Stimulated activated CD4-positive, alpha-beta T cell treated with anti-CD3 and anti-CD28 coated beads, TNF-alpha, amount 100 ng/mL, for 4 hours (primary cell): ENCODE data around the gene FAM168B.
"Not testable (repeated sequence)": the region's sequence is repeated elsewhere in the genome, so short reads cannot be mapped to it uniquely, and the experiment has no call there.

Source experiments
- DNase-seq, 3 experiments: peaks; one replicate each; pipeline ENCODE4 v3.0.0-alpha.2; 2020; ENCODE audit warnings: low read depth in 3 of 3

The FAM168B gene

DNA sequence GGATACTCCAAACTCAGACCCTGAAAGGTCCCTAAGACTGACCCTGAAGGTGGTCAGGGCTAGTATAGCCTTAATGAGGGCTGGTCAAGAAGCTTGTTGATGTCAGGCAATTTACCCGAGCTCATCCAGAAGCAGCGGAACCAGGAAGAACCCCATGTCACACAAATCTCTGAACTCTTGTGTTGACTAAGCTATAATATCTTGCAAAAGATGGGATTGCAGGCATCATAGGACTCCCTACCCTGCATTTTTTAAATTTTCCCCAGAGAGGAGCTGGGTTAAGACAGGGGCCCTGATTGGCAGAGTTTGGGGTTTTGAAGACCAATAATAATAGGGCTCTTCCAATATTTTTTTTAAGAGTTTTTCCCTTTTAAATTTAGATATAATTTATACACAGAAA is 9.9 kb upstream of the FAM168B start:
- no peak for DNase-seq

DNA sequence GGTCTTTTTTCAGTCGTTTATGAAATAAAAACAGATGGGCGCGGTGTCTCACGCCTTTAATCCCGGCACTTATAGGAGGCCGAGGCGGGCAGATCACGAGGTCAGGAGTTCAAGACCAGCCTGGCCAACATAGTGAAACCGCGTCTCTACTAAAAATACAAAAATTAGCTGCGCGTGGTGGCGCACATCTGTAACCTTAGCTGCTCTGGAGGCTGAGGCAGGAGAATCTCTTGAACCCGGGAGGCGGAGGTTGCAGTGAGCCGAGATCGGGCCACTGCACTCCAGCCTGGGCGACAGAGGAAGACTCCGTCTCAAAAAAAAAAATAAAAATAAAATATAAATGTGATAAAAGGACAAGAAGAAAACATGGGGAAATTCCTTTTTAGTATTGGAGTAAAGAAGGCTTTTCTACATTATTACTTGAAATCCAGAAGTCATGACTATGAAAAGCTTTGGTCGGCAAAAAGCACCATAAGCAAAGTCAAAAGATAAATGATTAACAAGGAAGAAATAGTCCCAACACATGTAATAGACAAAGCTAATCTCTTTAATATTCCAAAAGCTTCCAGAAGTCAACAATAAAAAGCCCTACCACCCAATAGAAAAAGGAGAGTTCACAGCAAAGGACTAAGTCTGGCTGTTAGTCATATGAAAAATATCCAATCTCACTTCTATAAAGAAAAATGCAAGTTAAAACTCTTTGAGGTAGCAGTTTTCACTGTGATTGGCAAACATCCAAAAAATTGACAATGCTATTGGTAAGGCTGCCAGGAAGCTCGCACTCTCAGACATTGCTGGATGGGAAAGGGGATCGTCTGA is 1.4 kb upstream of the FAM168B start:
- DNase-seq = no peak

DNA sequence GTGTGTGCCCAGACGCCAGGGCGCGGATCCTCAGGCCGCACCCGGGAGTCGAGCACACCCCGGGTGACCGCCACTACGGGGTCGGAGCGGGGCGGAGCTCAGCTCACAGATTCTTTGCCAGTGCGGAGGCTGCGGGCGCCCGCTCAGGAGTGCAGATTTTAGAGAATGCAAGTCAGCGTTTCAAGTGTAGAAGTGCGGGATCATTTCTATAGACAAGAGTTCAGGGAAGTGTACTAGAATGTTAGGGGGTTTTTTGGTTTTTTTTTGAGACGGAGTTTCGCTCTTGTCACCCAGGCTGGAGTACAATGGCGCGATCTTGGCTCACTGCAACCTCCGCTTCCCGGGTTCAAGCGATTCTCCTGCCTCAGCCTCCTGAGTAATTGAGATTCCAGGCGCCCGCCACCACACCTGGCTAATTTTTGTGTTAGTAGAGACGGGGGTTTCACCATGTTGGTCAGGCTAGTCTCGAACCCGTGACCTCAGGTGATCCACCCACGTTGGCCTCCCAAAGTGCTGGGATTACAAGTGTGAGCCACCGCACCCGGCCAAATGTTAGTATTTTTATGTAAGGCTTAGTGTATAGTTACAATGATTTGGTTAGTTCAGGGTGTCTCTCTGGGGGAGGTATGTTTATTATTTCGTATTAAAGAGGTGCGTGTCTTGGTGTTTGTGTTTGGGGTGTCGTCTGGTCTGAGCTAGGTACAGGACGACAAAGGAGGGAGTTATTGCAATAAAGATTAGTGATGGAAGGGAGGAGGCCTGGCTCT is 619 bp upstream of the FAM168B start:
- peak in 1 of 3 experiments; percentile 11 for DNase-seq

DNA sequence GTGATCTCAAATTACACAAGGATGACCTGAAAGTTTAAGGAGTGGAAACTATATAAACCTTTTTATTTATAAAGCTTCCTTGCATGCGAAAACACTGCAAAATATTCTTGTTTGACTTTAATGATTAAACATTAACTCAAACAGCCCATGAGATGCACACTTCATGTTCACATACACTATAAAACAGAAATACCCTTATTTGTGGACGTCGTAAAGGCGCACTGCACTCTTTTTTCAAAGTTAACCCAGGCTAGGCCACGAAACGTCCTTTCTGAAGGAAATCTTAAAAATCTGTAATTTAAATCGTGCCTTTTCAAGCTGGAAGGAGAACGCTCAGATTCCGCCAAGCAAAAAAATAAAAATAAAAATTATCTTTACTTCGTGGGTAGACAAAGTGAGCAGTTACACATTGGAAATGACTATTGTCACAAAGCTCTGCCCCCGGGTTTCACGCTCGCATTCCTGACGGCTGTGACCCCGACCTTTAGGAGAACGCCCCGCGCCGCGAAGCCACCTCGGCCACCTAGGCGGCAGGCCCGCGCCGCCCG is 728 bp downstream of the FAM168B start:
- DNase-seq = no peak

DNA sequence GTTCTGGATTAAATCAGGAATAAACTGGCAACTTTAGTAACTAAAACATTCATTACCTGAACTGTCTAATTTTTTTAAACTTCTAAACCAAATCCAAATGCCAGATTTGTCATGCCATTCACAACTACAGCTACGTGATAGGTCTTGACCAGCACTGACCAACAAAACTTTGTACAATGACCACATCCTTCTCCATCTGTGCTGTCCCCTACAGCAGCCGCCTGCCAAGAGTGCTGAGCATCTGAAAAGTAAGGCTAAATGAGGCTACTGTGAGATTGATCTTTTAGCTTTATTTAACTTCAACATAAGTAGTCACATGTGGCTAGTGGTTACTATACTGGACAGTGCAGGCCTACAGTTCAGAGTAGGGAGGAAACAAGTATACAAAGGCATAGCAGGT is 7.6 kb downstream of the FAM168B start:
- DNase-seq = no peak

DNA sequence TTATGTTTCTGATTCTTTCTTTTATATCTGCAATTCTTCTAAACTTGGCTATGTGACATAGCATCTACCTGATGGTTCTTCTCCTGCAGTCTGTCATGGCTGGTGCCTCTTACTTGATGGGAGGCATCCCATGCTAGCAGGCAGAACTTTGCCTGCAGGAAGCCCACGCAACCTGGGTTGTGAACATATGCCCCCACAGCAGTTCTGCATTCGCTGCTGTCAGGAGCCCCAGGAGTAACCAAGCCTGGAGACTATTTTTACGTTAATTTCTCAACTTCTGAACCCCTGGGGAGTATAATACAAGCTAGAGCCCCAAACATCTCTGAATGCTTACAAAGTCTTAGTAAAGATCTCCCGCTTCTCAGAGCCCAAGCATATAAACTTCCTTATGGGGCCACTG is 12.1 kb downstream of the FAM168B start:
- DNase-seq = no peak

DNA sequence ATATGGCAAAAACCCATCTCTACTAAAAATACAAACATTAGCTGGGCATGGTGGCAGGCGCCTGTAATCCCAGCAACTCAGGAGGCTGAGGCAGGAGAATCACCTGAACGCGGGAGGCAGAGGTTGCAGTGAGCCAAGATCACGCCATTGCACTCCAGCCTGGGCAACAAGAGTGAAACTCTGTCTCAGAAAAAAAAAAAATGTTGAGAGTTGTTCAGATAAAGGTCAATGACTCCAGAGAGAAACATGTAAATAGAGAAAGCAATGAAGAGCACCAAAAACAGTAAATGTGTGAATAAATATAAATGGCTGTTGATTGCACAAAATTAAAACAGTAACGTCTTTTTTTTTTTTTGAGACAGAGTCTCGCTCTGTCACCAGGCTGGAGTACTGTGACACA is 13.3 kb downstream of the FAM168B start:
- DNase-seq = not testable (repeated sequence)

DNA sequence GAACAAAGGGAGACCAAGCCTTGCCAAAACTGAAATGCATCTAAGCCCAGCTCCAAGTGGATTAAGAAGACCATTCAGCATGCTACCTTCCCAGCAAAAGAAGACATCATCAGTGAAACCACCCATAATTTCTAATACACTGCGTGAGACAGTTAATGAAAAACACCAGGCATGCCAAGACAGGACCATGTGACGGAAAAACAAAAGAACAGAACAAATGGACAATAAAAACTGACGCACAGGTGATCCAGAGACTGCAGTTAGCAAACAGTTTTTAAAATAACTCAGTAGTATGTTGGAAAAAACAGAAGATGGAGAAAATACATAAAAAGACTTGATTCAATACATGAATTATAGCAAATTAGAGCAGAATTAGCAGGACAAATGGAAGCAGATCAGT is 15.3 kb downstream of the FAM168B start:
- DNase-seq = no peak

DNA sequence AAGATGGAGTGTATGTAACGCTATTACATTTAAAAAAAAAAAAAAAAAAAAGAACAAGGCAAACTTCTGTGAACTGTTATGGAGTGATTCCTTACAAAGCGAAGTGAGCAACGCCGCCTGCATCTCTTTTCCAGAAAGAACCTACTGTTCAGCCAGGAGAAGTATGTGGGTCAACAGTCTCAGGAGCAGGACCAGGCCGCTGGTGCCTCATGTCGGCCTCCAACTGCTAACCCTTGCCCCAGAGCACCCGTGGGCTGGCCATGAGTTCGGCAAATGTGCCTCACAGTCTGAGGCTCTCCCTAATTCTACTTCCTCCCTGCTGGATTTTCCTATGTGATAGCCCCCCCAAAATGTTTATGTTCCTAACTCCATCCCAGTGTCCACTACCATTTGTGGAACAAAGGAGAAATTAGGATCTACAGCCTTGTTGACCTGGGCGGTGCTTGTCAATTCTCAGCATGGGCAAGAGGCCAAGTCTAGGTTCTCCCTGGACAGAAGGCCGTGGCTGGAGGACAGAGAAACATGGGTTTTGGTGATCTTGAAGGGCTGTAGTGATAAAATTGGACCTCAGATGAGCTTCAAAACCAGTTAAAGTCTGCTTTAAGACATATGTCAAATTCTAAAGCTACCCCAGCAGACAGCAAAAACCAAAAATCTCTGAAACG is 15.9 kb downstream of the FAM168B start:
- no peak for DNase-seq

DNA sequence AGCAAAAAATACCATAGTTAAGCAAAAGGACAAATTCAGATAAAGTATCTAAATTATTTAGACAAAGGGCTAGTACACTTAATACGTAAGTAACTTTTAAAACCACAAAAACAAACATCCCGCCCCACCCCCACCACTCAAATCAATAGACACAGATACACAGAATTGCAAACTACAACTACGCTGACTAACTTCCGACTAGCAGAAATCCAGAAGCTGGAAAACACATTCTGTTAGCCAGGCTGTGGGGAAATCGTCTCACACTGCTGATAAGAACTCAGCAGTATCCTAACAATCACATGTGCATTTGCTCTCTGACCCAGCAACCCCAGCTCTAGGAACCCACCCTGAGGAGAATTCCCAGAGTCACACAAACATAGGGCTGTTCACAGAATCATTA is 16.6 kb downstream of the FAM168B start:
- DNase-seq = no peak

DNA sequence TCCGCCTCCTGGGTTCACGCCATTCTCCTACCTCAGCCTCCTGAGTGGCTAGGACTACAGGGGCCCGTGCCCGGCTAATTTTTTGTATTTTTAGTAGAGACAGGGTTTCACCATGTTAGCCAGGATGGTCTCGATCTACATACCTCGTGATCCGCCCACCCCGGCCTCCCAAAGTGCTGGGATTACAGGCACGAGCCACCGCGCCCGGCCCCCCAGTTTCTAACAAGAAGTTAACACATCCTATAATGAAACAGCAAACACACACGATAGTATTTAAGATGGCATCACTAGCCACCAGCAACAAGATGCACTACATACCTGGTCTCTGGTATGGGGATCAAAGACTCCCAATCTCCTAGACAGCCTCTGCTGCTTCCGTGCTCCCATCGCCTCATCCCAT is 17.7 kb downstream of the FAM168B start:
- DNase-seq = not testable (repeated sequence)

DNA sequence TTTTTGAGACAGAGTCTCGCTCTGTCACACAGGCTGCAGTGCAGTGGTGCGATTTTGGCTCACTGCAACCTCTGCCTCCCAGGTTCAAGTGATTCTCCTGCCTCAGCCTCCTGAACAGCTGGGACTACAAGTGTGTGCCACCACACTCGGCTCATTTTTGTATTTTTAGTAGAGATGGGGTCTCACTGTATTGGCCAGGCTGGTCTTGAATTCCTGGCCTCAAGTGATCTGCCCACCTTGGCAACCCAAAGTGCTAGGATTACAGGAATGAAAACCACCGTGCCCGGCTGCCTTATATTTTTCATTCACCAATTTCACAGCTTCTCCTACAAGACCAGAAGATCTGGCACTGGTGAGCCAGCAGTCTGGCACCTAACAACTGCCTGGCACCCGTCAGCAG is 25.1 kb downstream of the FAM168B start:
- not testable (repeated sequence) for DNase-seq

DNA sequence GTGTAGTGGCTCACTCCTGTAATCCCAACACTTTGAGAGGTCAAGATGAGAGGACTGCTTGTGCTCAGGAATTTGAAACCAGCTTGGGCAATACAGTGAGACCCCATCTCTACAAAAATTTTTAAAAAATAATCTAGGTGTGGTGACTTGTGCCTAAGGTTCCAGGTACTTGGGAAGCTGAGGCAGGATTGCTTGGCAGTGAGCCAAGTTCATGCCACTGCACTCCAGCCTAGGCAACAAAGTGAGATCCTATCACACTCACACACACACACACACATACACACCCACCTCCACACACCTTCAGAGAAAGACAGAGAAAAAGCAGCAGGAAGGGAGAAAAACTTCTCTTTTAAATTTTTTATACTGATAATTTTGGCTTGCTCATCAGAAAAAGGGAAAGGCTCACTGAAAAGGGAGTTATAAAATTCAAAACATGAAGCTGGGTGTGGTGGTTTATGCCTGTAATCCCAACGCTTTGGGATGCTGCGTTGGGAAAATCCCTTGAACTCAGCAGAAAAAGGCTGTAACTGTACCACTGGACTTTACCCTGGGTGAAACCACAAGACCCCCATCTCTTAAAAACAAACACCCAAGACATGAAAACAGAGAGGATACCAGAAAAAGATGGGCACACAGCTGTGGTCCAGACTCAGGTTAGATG is 25.7 kb downstream of the FAM168B start:
- no peak for DNase-seq

DNA sequence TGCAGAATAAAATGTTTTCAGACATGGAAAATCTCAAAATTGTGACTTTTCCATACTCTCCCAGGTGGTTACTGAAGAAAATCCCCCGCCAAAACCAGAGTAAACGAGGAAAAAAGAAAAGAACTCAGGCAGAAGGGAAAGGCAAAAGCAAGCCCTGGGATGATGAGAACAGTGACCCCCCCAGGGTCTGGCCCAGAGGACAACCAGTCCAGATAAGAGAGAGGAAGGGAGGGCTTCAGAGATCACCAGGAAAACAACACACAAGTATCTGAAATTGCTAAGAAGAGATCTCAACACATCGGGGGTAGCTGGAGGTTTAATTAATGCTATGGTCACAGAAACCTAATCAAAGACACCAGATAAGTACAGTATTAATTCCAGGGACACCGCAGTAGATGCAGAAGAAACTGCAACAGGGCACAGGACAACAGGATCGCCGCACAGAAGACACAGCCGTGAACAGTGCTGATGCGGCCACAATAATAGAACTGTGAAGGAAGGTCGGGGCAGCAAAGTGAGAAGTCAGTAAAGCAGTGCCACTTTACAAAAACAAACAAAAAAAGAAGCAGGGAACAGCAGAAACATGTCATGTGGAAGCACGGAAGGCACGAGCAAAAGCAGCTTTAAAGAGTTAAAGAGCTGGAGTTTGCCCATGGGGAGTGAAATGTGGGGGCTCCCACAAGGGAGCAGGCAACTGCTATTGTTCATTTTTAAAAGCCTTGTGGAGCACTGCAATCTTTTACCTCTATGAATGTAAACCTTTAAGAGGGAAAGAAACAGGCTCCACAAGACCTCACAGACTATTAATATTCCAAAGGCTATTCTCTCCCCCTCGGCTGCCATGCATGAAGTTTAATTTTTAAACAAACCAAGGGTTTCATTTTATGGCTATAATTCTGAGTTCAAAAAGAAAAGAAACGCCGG is 28.4 kb downstream of the FAM168B start:
- no peak for DNase-seq

DNA sequence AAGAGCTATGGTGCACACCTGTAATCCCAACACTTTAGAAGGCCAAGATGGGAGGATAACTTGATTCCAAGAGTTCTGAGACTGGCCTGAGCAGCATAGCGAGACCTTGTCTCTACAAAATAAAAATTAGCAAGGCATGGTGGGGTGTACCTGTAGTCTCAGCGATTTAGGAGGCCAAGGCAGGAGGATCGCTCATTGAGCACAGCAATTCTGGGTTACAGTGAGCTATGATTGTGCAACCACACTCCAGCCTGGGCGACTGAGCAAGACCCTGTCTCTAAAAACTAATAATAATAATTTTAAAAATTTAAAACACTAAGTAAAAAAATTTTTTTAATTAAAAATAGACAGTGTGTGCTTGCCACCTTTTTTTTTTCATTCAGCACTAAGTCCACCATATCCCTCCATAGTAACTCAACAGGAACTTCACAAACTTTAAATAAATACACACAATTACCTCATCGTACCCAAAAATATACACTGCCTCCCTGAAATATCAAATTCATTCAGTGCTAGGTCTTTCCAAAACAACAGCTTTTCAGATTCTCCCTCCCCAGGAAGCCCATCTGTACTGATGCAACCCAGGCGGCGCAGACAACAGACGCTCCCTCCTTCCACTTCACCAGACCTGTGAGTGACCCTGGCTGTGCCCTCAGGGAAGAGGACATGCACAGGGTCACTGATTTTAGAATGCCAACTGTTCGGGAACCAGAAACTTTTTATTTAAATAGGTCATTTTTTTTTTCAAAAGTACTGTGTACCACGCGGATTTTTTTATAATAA is 29.6 kb downstream of the FAM168B start:
- DNase-seq = no peak

DNA sequence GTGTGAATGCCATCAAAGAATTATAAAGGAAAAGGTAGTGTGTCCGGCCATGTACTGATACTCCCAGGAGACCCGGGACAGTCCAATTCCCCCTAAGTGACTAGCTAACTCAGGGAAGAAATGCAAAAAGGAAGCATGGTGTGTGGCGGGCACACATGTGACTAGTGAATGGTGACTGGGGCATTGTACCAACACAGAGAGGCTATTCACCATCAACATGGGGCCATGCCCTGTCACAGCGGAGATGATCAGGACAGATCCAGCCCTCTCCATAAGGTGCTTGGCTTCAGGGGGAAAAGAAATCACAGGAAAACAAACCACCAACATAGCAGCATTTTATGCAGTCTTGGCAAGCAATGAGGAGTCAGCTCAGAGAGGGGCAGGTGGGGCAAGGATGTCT is 34.3 kb downstream of the FAM168B start:
- DNase-seq = no peak

DNA sequence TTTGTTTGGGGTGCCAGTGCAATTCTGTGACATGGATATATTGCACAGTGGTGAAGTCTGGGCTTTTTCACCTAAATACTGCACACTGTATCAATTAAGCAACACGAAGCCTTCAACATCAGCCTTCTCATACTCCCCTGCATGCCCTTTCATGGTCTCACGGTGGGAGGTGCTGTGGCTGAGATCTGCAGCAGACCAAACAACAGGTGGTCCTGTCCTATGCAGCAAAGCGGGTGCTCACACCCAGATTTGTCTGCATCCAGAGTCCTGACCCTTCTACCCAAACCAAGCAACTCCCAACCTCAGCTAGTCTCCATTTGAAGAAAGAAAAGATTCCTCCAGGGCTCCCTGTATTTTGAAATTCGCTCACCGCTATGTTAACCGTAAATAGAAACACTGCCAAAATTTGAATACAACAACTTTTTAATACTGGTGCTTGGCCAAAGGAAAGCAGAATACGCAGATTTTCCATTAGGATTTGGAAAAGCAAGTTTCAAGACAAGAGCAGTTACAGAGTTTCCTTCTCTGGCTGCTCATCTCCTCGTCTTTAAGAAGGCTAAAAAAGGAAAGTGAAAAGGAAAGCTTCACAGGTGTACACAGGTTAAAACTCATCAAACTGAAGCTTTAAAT is 34.9 kb downstream of the FAM168B start:
- DNase-seq = no peak

DNA sequence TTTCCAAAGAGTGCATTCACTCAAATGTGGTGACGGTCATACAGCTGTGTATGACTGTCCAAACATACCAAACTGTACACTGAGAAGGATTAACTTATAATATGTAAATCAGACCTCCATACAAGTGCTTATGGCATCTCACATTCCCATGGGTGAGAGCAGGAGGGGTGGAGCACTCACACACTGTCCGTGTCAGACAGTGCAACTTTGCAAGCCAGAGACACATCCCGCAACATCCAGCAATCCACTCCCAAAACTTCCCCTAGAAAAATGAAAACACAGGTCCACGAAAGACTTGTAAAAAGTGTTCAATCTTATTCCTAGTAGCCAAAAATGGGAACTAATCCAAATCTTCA is 36.4 kb downstream of the FAM168B start:
- no peak for DNase-seq

DNA sequence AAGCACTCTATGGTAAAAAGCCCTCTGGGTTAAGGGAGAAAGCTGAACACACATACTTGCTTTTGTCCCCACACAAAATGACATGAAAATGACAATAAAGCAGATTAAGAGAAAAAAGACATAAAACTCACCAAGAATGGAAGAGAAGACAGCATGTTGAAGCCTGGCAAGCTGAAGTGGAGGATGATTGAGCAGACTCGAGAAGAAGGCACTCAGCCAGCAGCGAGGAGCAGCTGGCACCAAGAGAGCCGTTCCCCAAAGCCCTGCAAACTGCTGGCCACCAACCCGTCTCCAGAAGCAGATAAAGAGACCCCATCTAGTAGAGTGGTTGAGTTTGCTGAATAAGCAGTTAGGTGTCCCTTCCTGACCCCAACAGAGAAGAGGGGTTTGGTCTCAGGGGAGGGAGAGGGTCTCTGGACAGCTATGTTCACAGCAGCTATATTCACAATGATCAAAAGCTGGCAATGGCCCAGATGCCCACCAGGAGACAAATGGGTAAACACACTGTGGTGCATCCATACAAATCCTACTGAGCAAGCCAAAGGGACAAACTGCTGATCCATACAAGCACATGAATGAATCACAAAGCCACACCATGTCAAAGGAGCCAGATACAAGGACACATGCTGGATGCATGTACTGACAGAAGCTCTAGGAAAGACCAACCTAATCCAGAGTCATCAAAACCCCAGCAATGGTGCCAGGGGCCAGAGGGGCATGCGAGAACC is 36.9 kb downstream of the FAM168B start:
- DNase-seq = no peak
